Testis (tissue), 3 donors: Measurements from ENCODE around the gene TFCP2L1. TPM values are rescaled to one million over a fixed set of nuclear protein-coding genes. Genes with fewer than 3 reads are reported as not detected.

Source experiments
- DNase-seq: peaks from one replicate; pipeline ENCODE4 v3.0.0-alpha.2; 2019
- H3K27ac ChIP-seq, 2 donors: fragments of 200-600 bp; sonication (generic); one replicate each; pipeline ENCODE4 v1.5.1; 2019
- H3K27me3 ChIP-seq: fragments of 200-600 bp; sonication (generic); one replicate; pipeline ENCODE4 v1.5.1; 2019
- H3K36me3 ChIP-seq: fragments of 200-600 bp; sonication (generic); one replicate; pipeline ENCODE4 v1.5.1; 2017; ENCODE audit warnings: low read depth; ENCODE audit errors: missing control alignments
- H3K4me1 ChIP-seq: fragments of 200-600 bp; sonication (generic); one replicate; pipeline ENCODE4 v1.5.1; 2019
- H3K4me3 ChIP-seq, 2 donors: fragments of 200-600 bp; sonication (generic); one replicate each; pipeline ENCODE4 v1.5.1; 2017 to 2019
- H3K9me3 ChIP-seq: fragments of 200-600 bp; sonication (generic); one replicate; pipeline ENCODE4 v1.5.1; 2017
- CTCF ChIP-seq, 3 experiments: fragments of 450-650 bp in 2 of 3; fragments of 200-600 bp in 1 of 3; sonication (generic) in 1 of 3; IDR thresholded peaks; one replicate each; pipeline ENCODE4 v1.5.1; 2016 to 2019; ENCODE audit warnings: antibody characterized with exemption in 3 of 3, mild to moderate bottlenecking in 2 of 3, moderate library complexity in 1 of 3
- POLR2A ChIP-seq: fragments of 450-650 bp; IDR thresholded peaks from one replicate; pipeline ENCODE4 v1.6.1; 2017; ENCODE audit warnings: antibody characterized with exemption, mild to moderate bottlenecking, moderate library complexity
- WGBS, 2 donors: methylation state at CpG; one replicate each; pipeline ENCODE4 v1.1.5; 2018; 5-methylcytosine and 5-hydroxymethylcytosine counted together
- intact Hi-C: fragments of 100-400 bp; cut with DNase I; formaldehyde crosslinking; loops from one replicate; pipeline ENCODE4 v1.15.1; 2023; ENCODE audit warnings: low total_unique reads
- polyA plus RNA-seq: library from polyadenylated mRNA; stranded (reverse); fragments of 350-450 nt; fragmentation: Illumina TruSeq; extraction: RNeasy Lipid Tissue Mini Kit (QIAGEN cat#74804); gene quantifications from one replicate; pipeline ENCODE4 v1.2.3, GENCODE V29; 2014; ENCODE audit warnings: low read depth, low replicate concordance; ENCODE audit not compliant: insufficient read depth
- total RNA-seq, 2 donors: library from RNA; depleted of rRNA; stranded (reverse); fragments of >200 nt; gene quantifications; one replicate each; pipeline ENCODE4 v1.2.3, GENCODE V29; 2016

Gene TFCP2L1
- total and polyA plus RNA-seq, 3 donors from 2014 or later, result 2.5 to 5.1 (median 3.1) TPM

GRCh38 chr2:121220995-121221394 lies 64.0 kb downstream of the TFCP2L1 start:
- H3K36me3 ChIP-seq, result no peaks in the 10 kb centered on the region
- H3K27ac ChIP-seq, result no peak overlapping the region
- no peaks in the 10 kb centered on the region for H3K4me1 ChIP-seq
- no peak for DNase-seq
- H3K27me3 ChIP-seq, result no peaks in the 10 kb centered on the region
- intact Hi-C loops, result no loop called here
- H3K9me3 ChIP-seq, result no peaks in the 10 kb centered on the region
- H3K4me3 ChIP-seq, result no peak overlapping the region
- no peak for TF ChIP-seq CTCF (IDR thresholded peaks at IDR 0.05)
- TF ChIP-seq POLR2A, result no peak
- WGBS, 2 donors, result 80 to 94% methylated on average over 1 of the region's 1 CpG

- DNase-seq, result no peak
- no peaks in the 10 kb centered on the region for H3K4me1 ChIP-seq
- no peaks in the 10 kb centered on the region for H3K27me3 ChIP-seq
- H3K4me3 ChIP-seq, result no peak overlapping the region
- no peaks in the 10 kb centered on the region for H3K9me3 ChIP-seq
- TF ChIP-seq CTCF (IDR thresholded peaks at IDR 0.05), result no peak
- no peak for TF ChIP-seq POLR2A
- intact Hi-C loops, result no loop called here
- 86% methylated on average over 5 of the region's 5 CpGs for WGBS, 2 donors
- H3K27ac ChIP-seq, result no peak overlapping the region
- H3K36me3 ChIP-seq, result no peaks in the 10 kb centered on the region
Observed at GRCh38 chr2:121219866-121220265, 65.1 kb downstream of the TFCP2L1 start.

GRCh38 chr2:121218386-121218938 lies 66.5 kb downstream of the TFCP2L1 start:
- H3K27ac ChIP-seq, result no peak overlapping the region
- TF ChIP-seq POLR2A (no peak), CTCF (IDR thresholded peaks at IDR 0.05) (no peak)
- 82 to 91% methylated on average over 7 to 8 of the region's 8 CpGs for WGBS, 2 donors
- no peaks in the 10 kb centered on the region for H3K27me3 ChIP-seq
- intact Hi-C loops, result no loop called here
- no peaks in the 10 kb centered on the region for H3K4me1 ChIP-seq
- no peak for DNase-seq
- H3K4me3 ChIP-seq, result no peak overlapping the region
- H3K36me3 ChIP-seq, result no peaks in the 10 kb centered on the region
- H3K9me3 ChIP-seq, result no peaks in the 10 kb centered on the region

- no peaks in the 10 kb centered on the region for H3K4me1 ChIP-seq
- H3K9me3 ChIP-seq, result no peaks in the 10 kb centered on the region
- H3K27me3 ChIP-seq, result no peaks in the 10 kb centered on the region
- H3K36me3 ChIP-seq, result no peaks in the 10 kb centered on the region
- intact Hi-C loops, result no loop called here
- H3K4me3 ChIP-seq, result no peak overlapping the region
- no peak overlapping the region for H3K27ac ChIP-seq
- DNase-seq, result no peak
- no peak for TF ChIP-seq POLR2A
- TF ChIP-seq CTCF (IDR thresholded peaks at IDR 0.05), result no peak
- WGBS, 2 donors, result 87% methylated on average over 6 to 10 of the region's 10 CpGs
Observed at GRCh38 chr2:121217627-121218026, 67.4 kb downstream of the TFCP2L1 start.

GRCh38 chr2:121214296-121214695 lies 70.7 kb downstream of the TFCP2L1 start:
- no peaks in the 10 kb centered on the region for H3K4me1 ChIP-seq
- DNase-seq, result no peak
- TF ChIP-seq POLR2A (no peak), CTCF (IDR thresholded peaks at IDR 0.05) (no peak)
- H3K9me3 ChIP-seq, result no peaks in the 10 kb centered on the region
- WGBS, 2 donors, result 91 to 99% methylated on average over 10 of the region's 10 CpGs
- no peak overlapping the region for H3K4me3 ChIP-seq
- intact Hi-C loops, result no loop called here
- H3K27me3 ChIP-seq, result no peaks in the 10 kb centered on the region
- no peak overlapping the region for H3K27ac ChIP-seq
- H3K36me3 ChIP-seq, result no peaks in the 10 kb centered on the region
